NCI-H1092 treated with DMSO at 0.1 percent for 48 hours (cell line): Measurements from ENCODE around the gene IDUA.
"Not testable (repeated sequence)": the region's sequence is repeated elsewhere in the genome, so short reads cannot be mapped to it uniquely, and the experiment has no call there.

Source experiments
- DNase-seq: peaks from one replicate; lab custom pipeline; 2025; lab: John Stamatoyannopoulos, UW

The IDUA gene

GRCh38 chr4:987624-988513 is 1.0 kb downstream of the IDUA start:
- DNase-seq: no peak

- DNase-seq: no peak
Measured at GRCh38 chr4:988726-989721, 2.2 kb downstream of the IDUA start.

GRCh38 chr4:989722-990471 is 3.1 kb downstream of the IDUA start:
- DNase-seq: no peak

GRCh38 chr4:990746-991367 is 4.0 kb downstream of the IDUA start:
- no peak for DNase-seq

- DNase-seq: no peak
Measured at GRCh38 chr4:991451-992296, 4.8 kb downstream of the IDUA start.

GRCh38 chr4:992297-993110 is 5.7 kb downstream of the IDUA start:
- no peak for DNase-seq

GRCh38 chr4:993111-994029 is 6.5 kb downstream of the IDUA start, which contains the start of gene SLC26A1:
Gene SLC26A1, minus strand, starts transcription at chr4:993404. Its CDS starts 1,701 bp downstream, at chr4:991703.
- no peak for DNase-seq

- no peak for DNase-seq
Measured at GRCh38 chr4:995311-996026, 8.6 kb downstream of the IDUA start.

- DNase-seq: no peak
Measured at GRCh38 chr4:996030-996996, 9.5 kb downstream of the IDUA start.

- DNase-seq: no peak
Measured at GRCh38 chr4:996997-997374, 10.1 kb downstream of the IDUA start.

GRCh38 chr4:997375-998071 is 10.7 kb downstream of the IDUA start:
- DNase-seq: no peak

GRCh38 chr4:998096-998691 is 11.3 kb downstream of the IDUA start:
- DNase-seq: no peak

- not testable (repeated sequence) for DNase-seq
Measured at GRCh38 chr4:999240-999863, 12.5 kb downstream of the IDUA start.

- no peak for DNase-seq
Measured at GRCh38 chr4:999882-1000425, 13.1 kb downstream of the IDUA start.
